ENCODE data around the gene EIF5A.

The EIF5A gene

GRCh38 chr17:7361906-7362305 is 54.5 kb downstream of the EIF5A start:
- no peak for ATAC-seq
- peaks cover 2% of the 10 kb centered on the region for H3K27me3 Mint-ChIP-seq
- no peak for DNase-seq
- H3K27ac Mint-ChIP-seq, result no peak overlapping the region
- H3K9me3 Mint-ChIP-seq, result no peaks in the 10 kb centered on the region
- H3K4me3 Mint-ChIP-seq, result no peak overlapping the region
- H3K4me1 Mint-ChIP-seq, result no peaks in the 10 kb centered on the region
- no peaks in the 10 kb centered on the region for H3K36me3 Mint-ChIP-seq (ENCODE audit: low read depth)
